Left lobe of liver (tissue), 2 donors: Measurements from ENCODE around the gene TPD52L1. TPM values are rescaled to one million over a fixed set of nuclear protein-coding genes. Genes with fewer than 3 reads are reported as not detected.
"Not testable (repeated sequence)": the region's sequence is repeated elsewhere in the genome, so short reads cannot be mapped to it uniquely, and the experiment has no call there.

Source experiments
- ATAC-seq: fragments of 200-7000 bp; cut with Tn5 transposase; one replicate; pipeline ENCODE4 v1.9.1; 2020; ENCODE audit warnings: mild to moderate bottlenecking, moderate library complexity
- DNase-seq: peaks from one replicate; pipeline ENCODE4 v3.0.0-alpha.2; 2020; ENCODE audit warnings: low spot score
- total RNA-seq: library from RNA; stranded (reverse); gene quantifications from one replicate; pipeline ENCODE4 v1.2.1, GENCODE V29; 2021
- donor health status: DM: no; HTN: no; CAD: no; lungs with moderate emphysema.
- donor health status: DM: no; HTN: yes; CAD: no.

Gene TPD52L1
- total RNA-seq, 1 donor from 2014 or later, result 49.7 TPM

DNA sequence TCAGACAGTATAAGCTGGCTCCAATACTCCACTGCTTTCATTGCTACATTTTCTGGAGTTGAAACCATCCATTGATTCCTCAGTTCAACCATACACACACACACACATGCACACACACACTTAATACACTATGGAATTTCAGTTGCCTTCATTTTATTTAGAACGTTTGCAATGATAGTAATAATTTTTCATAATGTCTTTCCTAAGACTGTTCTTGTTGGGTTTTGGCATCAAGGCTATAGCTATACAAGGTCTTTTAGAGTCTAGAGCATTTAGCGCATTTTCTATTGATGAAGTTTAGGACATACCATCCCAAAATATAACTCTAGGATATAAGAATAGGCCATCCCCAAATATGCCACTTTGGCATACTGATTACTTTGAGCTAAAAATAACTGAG, 15.5 kb upstream of the TPD52L1 start:
- DNase-seq (no peak), ATAC-seq (no peak)

DNA sequence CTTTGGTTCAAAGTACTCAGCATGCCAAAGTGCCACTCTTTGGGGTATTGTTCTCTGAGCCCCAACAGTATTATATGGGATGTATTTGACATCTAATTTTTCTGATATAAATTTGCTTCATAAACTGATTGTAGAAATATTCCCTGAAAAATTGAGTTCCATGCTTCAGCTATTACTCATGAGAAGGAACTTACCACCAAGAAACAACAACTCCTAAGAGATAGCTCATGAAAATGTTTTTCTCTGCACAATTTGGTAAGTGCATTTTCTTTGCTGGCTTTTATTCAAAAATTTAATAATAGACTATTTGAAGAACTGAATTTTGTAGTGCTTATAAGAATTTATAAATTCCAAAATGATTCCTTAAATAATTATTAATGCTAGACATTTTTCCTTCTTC, 12.8 kb upstream of the TPD52L1 start:
- ATAC-seq (no peak), DNase-seq (no peak)

DNA sequence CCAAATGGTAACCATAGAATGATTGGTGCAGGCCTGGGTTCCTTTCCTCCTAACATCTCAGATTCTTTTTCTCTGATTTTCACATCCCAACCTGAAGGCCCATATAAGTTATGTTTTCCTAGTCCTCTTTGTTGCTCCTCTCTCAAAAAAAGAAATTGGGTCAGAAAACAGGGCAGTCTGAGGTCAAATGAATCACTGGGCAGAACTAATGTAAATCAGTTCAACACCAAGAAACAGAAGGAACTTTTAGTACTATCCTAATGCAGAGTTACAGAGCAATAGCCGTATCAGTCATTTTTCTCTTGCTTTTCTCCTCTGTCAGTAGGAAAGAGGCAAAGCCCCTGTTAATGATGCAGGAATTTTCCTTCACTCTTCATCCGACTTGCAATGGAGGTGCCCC, 11.0 kb upstream of the TPD52L1 start:
- no peak for DNase-seq
- ATAC-seq, result no peak

DNA sequence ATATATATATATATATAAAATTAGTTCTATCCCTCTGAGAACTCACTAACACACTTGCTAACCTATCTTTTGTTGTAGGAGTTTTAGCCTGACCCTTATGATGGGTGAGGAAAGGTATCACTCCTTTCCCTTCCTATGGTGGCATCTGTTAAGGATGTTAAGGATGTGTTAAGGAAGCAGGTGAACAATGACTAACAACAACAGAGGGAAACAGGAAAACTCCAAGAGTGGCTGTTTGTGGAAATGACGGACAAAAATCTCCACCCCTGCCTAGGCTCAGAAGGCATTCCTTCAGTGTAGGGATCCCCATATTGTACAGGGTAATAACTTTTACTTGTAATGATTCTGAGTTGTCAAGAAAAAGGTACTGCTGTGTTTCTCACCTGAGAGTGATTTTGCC, 8.8 kb upstream of the TPD52L1 start:
- DNase-seq (no peak), ATAC-seq (no peak)

DNA sequence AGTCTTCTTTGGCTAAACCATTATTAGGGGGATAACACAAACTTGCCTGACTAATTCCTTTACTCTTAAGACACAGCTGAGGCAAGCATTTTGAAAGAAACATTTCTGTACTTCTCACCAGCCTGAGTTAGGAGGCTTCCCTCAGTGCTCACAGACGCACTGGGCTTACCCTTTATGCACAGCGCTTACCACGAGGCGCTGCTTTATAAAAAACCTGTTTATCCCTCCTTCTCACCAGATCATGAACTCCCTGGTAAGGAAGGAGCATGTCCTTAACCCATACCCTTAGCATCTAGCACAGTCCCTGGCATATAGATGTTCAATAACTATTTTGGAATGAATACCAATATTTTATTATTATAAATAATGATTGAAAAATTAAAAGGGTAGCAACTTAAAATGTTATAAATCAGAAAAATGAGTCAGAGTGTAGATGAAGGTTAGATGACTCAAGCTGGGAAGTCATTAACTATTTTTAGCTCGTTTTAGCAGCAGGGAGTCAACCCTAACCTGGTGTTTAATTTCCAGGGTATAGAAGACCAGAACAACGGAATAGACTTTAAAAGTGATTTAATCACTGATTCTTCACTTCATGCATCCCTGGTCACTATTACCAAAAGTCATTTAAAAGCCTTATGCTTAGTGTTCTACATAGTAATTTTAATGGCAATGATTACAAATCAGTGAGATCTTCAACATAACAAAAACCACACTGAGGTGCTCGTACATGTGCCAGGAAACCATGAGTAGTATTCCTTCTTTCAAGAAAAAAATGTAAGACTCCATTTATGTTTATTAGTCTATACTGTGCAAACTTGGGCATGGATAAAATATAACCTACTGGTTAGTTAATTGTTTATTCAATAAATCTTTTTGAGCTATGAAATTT, 4.1 kb upstream of the TPD52L1 start:
- DNase-seq, result no peak
- ATAC-seq, result no peak

DNA sequence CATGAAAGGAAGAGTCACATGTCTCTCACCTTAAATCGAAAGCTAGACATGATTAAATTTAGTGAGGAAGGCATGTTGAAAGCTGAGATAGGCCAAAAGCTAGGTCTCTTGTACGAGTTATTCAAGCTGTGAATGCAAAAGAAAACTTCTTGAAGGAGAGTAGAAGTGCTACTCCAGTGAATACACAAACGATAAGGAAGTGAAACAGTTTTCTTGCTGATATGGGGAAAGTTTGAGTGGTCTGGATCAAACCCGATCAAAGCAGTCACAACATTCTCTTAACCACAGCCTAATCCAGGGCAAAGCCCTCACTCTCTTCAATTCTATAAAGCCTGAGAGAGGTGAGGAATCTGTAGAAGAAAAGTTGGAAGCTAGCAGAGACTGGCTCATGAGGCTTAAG, 1.9 kb upstream of the TPD52L1 start:
- DNase-seq, result no peak
- no peak for ATAC-seq

DNA sequence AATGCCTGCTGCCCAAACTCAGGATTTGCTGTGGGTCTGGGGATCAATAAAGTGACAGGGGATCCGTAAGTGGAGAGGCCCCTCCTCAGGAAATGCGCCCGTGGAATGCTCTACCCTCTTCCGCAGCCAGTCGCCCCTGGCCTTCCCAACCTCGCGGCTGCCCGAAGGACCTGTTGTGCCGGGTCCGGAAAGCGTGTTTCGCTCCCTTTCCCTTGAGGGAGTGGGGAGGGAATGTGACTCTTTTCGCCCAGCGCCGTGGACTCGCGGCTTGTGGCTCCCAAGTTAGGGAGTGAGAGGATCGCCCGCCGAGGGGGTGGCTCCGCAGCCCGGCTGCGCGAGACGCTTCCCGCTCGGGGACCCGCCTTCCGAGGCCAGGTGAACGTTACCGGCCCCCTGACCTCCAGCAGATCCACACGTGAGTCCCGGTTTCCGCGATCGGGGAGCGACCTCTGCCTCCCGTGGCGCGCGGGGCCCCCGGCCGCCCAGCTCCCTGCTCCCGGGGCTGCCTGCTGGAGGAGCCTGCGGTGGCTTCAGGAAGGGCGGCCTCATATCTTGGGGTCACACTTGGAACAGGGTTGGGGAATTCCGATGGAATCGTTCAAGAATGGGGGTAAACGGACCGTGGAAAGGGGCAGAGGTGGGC, 666 bp downstream of the TPD52L1 start:
- ATAC-seq (peak; percentile 51), DNase-seq (peak; percentile 58)

DNA sequence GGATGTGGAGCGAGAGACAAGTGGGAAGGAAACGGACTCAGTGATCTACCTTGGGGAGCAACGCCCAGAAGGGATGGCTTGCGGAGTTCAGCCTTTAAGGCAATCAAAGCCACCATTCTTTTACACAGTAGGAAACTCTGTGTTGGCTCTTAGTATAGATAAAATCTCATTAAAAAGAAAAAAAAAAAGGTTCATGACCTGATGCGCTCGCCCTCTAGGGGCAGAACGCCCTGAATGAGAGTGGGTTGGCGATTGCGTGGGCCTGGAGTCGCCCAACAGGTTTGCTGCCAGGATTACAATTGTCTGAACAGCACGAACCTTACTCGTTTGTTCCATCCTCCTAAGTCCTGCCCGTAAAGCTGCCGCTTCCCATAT, 1.2 kb downstream of the TPD52L1 start:
- ATAC-seq (peak; percentile 72), DNase-seq (peak; percentile 78)

DNA sequence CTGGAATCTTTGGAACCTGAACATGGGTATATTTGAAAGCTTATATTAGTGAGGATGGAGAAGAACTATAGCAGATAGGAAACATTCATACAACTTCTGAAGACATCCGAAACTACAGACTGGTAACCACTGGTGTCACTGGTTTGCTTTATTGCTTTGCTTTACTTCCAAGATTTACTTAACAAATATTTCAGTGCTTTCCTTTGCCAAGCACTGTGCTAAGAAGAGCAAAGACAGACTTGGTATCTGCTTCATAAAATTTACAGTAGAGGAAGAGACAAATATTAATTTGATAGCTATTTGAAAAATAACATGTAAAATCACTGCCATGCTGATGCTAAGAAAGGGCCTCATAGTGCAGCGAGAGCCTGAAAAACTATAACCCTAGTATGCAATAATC, 1.8 kb downstream of the TPD52L1 start:
- ATAC-seq (no peak), DNase-seq (no peak)

DNA sequence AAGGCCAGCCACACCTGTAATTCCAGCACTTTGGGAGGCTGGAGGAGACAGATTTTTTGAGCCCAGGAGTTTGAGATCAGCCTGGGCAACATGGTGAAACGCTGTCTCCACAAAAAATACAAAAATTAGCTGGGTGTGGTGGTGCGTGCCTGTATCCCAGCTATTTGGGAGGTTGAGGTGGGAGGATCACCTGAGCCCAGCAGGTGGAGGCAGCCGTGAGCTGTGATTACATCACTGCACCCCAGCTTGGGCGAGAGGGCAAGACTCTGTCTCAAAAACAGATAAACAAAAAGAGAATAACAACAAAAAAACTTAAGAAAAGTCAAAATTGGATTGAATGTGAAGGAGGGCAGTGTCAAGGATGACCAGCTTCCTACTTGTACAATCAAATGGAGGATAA, 2.9 kb downstream of the TPD52L1 start:
- DNase-seq (no peak), ATAC-seq (no peak)

DNA sequence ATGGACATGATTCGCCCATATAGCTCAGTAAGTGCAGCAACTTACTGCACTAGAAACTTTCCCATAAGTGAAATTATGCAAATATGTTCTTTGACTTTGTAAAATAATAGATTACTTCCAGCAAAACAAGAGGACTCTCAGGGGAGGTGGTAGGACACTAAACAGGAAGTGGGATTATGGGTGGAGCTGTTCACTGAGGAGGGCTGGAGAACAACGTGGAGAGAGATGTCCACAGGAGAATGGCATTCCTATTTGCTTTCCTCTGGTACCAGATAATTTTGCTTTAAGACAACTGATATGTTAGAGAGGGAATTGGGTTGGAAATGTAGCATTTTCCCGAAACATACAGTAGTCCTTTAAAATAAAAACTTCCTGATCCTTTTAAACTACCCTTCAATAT, 3.7 kb downstream of the TPD52L1 start:
- DNase-seq (no peak), ATAC-seq (no peak)

DNA sequence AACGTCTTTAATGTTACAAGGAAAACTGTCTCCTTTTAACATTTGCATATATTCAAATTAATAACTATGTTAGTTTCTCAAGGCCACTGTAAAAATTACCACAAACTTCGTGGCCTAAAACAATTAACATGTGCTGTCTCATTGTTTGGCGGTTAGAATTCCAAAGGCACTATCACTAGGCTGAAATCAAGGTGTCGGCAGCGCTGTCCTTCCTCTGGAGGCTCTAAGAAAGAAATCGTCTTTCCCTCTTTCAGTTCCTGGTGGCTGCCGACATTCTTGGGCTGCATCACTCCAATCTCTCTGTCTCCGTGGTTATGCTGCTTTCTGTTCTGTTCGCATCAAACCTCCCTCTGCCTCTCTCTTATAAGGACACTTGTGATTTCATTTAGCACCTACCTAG, 4.2 kb downstream of the TPD52L1 start:
- ATAC-seq, result no peak
- no peak for DNase-seq

DNA sequence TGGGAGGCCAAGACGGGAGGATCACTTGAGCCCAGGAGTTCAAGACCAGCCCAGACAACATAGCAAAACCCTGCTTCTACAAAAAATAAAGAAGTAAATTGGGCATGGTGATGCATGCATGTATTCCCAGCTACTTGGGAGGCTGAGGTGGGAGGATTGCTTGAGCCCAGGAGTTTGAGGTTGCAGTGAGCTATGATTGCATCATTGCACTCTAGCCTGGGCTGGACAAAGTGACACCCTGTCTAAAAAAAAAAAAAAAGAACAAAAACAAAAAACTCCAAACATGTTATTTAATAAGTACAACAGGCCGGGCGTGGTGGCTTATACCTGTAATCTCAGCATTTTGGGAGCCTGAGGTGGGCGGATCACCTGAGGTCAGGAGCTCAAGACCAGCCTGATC, 9.8 kb downstream of the TPD52L1 start:
- not testable (repeated sequence) for ATAC-seq, DNase-seq

DNA sequence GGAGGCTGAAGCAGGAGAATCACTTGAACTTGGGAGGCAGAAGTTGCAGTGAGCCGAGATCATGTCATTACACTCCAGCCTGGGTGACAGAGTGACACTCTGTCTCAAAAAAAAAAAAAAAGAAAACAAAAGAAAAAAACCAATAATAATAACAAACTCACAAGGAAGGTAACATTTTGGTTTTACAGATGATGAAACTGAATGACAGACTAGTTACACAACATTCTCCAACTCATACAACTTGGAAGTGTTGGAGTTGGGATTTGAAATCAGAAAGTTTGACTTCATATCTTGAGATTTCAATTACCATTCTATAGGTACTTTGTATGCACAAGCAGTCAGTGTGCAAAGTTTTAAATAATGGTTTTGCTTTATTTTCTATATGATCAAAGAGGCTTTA, 10.2 kb downstream of the TPD52L1 start:
- DNase-seq, result no peak
- no peak for ATAC-seq

DNA sequence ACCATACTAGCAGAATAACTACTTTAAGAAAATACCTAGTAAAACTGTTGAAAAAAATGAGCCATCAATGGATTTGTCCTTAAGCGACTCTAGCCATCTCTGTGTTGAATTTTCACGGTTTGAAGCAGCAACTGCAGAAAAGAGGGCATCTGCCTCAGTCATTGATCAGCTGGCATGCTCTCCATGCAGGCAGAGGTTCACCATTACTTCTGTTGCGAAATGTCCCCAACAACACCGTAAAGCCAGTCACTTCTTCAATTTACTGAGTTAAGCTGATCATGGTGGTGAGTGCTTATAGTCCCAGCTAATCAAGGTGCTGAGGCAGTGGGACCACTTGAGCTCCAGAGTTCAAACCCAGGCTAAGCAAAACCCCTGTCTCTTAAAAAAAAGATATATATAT, 11.1 kb downstream of the TPD52L1 start:
- DNase-seq (no peak), ATAC-seq (peak; percentile 75)

DNA sequence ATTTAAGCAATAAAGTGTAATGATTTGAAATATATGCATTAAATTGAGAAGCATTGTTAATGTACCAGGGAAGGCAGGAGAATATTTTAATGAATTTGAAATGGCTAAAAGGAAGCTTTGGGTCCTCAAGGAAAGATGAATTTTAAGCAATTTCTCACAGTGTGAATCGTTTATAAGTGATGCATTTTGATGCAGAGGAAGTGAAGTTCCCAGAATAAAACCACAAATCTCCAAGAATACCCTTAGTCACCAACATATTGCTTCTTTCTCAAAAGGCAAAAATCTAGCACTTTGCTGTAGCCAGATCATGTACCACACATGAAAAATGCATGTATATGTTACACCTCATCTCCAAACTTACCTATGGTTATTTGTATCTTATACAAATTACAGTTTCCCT, 11.7 kb downstream of the TPD52L1 start:
- DNase-seq (no peak), ATAC-seq (no peak)

DNA sequence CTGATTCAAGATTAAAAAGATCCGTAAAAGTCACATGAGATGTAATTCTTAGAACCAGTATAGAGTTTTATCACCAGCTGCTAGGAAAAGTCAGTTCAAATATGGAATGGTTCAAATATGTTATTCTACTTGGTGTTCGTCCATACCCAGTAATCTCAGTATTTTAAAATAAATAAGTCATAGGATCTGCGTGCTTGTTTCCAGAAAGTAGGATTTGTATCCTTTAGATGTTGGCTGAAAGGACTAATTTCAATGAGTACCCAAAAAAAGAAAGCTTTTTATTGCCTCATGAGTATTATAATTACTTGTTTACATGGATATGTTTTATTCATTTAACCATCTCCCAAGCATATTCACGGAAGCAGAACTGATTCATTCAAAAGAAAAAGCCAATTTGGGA, 12.2 kb downstream of the TPD52L1 start:
- DNase-seq (no peak), ATAC-seq (no peak)

DNA sequence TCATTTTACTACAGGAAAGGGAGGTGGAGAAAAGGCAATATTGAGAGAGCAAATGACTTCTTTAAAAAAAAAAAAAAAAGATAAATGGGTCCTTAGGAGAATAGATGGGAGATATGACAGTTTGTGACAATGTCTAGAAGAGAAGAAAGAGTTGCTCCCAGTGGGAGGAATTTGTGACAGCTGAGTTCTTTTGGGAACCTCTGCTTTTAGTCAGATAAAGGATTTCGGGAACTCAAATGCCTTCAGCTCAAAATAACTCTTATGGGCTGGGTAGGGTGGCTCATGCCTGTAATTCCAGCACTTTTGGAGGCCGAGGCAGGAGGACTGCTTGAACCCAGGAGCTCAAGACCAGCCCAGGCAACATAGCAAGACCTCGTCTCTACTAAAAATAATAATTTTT, 13.1 kb downstream of the TPD52L1 start:
- ATAC-seq (no peak), DNase-seq (no peak)

DNA sequence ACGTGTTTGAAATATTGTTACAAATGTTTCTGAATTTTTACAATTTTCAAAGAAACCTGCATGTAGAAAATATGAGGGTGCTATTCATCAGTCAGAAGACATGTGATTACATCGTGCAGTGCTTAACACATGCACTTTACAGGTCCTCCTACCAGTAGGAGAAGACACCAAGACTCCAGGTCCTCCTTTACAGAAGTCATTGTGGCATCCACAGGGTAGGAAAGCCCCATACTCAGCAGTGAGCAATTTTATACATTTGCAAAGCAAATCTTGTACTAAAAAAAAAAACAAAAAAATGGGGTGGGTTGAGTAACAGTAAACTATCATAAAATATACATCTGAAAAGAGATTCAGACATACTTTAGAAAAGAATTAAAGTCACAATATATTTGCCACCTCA, 14.0 kb downstream of the TPD52L1 start:
- ATAC-seq (no peak), DNase-seq (no peak)

DNA sequence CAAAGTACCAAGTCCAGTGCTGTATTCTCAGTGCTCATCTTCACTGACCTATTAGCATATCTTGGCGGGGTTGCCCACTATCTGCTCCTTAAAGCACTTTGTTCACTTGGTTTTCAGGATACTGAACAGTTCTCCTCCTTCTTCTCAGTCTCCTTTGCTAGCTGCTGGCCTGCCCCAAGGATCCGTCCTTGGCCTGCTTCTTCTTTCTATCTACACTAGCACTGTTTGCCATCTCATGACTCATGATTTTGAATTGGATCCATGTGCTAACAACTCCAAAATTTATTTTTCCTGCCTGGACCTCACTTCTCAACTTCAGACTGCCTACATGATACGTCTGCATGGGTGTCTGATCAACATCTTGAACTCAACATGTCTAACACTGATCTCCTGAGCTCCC, 15.5 kb downstream of the TPD52L1 start:
- ATAC-seq (no peak), DNase-seq (no peak)

DNA sequence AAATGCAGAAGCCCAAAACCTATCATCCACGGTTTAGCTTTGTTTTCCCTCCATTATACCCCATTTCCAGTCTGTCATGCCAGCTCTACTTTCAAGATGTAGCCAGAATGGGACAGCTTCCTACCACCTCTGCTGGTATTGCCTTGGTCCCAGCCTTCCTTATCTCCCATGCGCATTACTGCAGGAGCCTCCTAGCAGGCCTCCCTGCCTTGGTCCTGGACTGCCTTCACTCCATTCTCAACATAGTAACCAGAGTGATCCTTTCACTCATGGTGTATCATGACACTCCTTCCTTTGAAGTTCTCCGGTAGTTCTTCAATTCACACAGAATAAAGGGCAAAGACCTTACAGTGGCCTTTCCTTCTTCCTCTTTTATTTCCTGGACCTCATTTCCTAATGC, 15.9 kb downstream of the TPD52L1 start:
- DNase-seq (no peak), ATAC-seq (no peak)

DNA sequence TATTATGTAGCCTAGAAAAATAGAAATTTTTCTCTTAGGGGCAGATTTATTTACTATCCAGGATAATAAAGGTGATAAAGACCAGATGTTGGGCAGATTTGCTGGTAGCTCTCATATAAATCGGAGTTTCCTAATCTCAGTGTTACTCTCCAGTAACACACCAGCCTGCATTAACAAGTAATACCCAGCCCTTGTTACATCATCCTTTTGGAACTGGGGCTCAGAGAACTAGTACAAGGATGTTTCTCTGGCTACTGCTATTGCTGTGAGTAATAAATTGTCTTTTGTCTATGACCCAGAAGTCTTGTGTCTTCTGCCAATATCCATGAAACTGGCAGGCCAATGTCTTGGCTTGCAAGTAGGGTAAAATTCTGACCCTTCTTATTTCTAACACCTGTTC, 16.8 kb downstream of the TPD52L1 start:
- ATAC-seq (peak; percentile 40), DNase-seq (no peak)
